Activated T-helper 17 cell treated with anti-CD3 and anti-CD28 coated beads, Interleukin-2, amount 50 U/mL, for 72 hours (primary cell): ENCODE measurements around the gene RNF146. TPM values are rescaled to one million over a fixed set of nuclear protein-coding genes. Genes with fewer than 3 reads are reported as not detected.
A peak's percentile ranks its signal among the peaks of the same experiment; 100 is the strongest.
"Not testable (repeated sequence)": the region's sequence is repeated elsewhere in the genome, so short reads cannot be mapped to it uniquely, and the experiment has no call there.

Experiments used
- ATAC-seq: fragments of 150-1000 bp; cut with Tn5 transposase; replicated peaks from 2 replicates; pipeline ENCODE4 v1.10.0; 2021; ENCODE audit warnings: mild to moderate bottlenecking, moderate library complexity
- H3K27ac Mint-ChIP-seq: one replicate; pipeline ENCODE4 v1.8.0; 2022; ENCODE audit warnings: mixed read lengths
- H3K27me3 Mint-ChIP-seq: one replicate; pipeline ENCODE4 v1.8.0; 2022; ENCODE audit warnings: mixed read lengths
- H3K36me3 Mint-ChIP-seq: one replicate; pipeline ENCODE4 v1.8.0; 2022; ENCODE audit warnings: low read depth, mild to moderate bottlenecking, mixed read lengths
- H3K4me1 Mint-ChIP-seq: one replicate; pipeline ENCODE4 v1.8.0; 2022; ENCODE audit warnings: mixed read lengths
- H3K4me3 Mint-ChIP-seq: one replicate; pipeline ENCODE4 v1.8.0; 2022; ENCODE audit warnings: mild to moderate bottlenecking, mixed read lengths
- H3K9me3 Mint-ChIP-seq: one replicate; pipeline ENCODE4 v1.8.0; 2022; ENCODE audit warnings: mixed read lengths
- total RNA-seq, 2 donors: library from RNA; stranded (reverse); gene quantifications; one replicate each; pipeline ENCODE4 v1.2.3, GENCODE V29; 2022

The RNF146 gene
- total RNA-seq, 2 donors from 2014 or later: 12.8 TPM

DNA sequence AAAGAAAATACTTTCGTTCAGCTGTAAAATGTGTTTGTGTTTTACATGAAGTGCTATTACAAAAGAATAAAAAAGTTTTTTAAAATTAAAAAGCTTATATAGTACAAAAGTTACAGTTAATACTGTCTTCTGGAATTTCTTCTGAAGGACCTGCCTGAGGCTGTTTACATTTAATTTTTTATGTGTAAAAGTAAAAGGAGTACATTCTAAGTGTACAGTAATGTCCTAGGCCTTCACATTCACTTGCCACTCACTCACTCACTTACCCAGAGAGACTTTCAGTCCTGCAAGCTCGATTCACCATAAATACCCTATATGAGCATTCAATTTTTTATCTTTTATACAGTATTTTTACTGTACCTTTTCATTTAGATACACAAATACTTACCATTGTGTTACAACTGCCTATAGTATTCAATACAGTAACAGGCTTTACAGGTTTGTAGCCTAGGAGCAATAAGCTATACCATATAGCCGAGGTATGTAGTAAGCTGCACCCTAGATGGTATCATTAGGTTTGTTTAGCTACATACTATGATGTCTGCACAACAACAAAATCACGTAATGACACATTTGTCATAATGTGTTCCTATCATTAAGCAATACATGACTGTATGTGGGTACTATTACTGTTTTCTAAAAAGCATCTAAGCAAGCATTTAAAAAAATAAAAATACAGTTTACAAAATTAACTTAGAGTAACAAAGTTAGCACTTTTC is 33.0 kb downstream of the RNF146 start:
- peaks cover 34% of the 10 kb centered on the region for H3K36me3 Mint-ChIP-seq
- H3K27ac Mint-ChIP-seq: no peak overlapping the region
- H3K4me3 Mint-ChIP-seq: no peak overlapping the region
- no peaks in the 10 kb centered on the region for H3K9me3 Mint-ChIP-seq
- H3K4me1 Mint-ChIP-seq: no peaks in the 10 kb centered on the region
- ATAC-seq: no peak
- no peaks in the 10 kb centered on the region for H3K27me3 Mint-ChIP-seq

DNA sequence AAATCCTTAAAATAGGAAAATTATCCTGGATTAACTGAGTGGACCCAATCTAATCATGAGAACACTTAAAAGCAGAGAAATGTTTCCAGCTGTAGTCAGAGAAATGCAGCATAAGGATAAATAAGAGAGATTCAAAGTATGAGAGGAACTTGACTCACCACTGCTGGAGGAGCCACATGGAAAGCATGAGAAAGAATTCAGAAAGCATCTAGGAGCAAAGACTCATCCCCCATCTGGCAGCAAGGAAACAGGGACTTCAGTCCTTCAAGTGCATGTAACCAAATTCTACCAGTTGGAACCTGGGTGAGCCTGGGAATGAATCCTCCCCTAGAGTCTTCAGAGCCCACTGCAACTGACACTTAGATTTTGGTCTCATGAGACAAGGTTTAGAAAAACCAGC is 33.7 kb downstream of the RNF146 start:
- Mint-ChIP-seq H3K27me3 (no peaks in the 10 kb centered on the region), H3K9me3 (no peaks in the 10 kb centered on the region), H3K27ac (no peak overlapping the region), H3K4me1 (peaks cover under 1% of the 10 kb centered on the region), H3K36me3 (peaks cover 27% of the 10 kb centered on the region), H3K4me3 (no peak overlapping the region)
- ATAC-seq: peak; percentile 35

GRCh38 chr6:127301199-127301700 is 34.6 kb downstream of the RNF146 start:
- H3K27ac Mint-ChIP-seq: no peak overlapping the region
- H3K27me3 Mint-ChIP-seq: no peaks in the 10 kb centered on the region
- no peaks in the 10 kb centered on the region for H3K9me3 Mint-ChIP-seq
- no peak for ATAC-seq
- peaks cover 27% of the 10 kb centered on the region for H3K36me3 Mint-ChIP-seq
- peaks cover 3% of the 10 kb centered on the region for H3K4me1 Mint-ChIP-seq
- H3K4me3 Mint-ChIP-seq: no peak overlapping the region

GRCh38 chr6:127302728-127303660 is 36.3 kb downstream of the RNF146 start:
- Mint-ChIP-seq H3K27ac (peak overlapping the region; percentile 33), H3K36me3 (peaks cover 29% of the 10 kb centered on the region), H3K4me1 (peaks cover 3% of the 10 kb centered on the region), H3K9me3 (no peaks in the 10 kb centered on the region), H3K27me3 (no peaks in the 10 kb centered on the region), H3K4me3 (no peak overlapping the region)
- no peak for ATAC-seq

DNA sequence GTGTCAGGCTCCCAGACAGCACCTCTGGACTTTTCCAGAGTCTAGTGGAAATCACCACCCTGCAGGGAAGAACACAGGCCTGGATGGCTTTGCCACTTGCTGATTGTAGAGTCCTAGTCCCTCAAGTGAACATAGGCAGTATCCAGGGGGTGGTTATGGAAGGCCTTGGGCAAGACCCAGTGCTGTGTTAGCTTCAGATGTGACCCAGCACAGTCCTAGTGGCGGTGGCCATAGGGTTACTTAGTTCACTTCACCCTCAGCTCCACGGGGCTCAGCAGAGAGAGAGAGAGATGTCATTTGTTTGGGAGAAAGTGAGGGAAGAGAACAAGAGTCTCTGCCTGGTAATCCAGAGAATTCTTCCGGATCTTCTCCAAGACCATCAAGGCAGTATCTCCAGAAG is 37.3 kb downstream of the RNF146 start:
- Mint-ChIP-seq H3K36me3 (peaks cover 38% of the 10 kb centered on the region), H3K27me3 (no peaks in the 10 kb centered on the region), H3K9me3 (no peaks in the 10 kb centered on the region), H3K4me3 (no peak overlapping the region), H3K27ac (peak overlapping the region; percentile 33), H3K4me1 (peaks cover 3% of the 10 kb centered on the region)
- no peak for ATAC-seq

DNA sequence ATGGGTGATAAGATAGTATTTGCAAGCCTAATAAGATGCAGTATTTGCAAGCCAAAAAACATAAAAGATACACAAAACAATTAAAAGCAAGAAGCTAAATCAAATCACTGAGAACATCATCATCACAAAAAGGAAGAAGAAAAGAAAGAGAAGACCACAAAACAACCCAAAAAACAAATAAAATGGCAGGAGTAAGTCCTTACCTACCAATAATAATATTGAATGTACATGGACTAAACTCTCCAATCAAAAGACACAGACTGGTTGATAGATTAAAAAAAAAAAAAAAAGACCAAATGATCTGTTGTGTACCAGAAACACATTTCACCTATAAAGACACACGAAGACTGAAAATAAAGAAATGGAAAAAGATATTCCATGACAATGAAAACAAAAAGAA is 39.1 kb downstream of the RNF146 start:
- Mint-ChIP-seq H3K27ac (no peak overlapping the region), H3K27me3 (no peaks in the 10 kb centered on the region), H3K36me3 (peaks cover 52% of the 10 kb centered on the region), H3K9me3 (peaks cover 4% of the 10 kb centered on the region), H3K4me3 (no peak overlapping the region), H3K4me1 (peaks cover 12% of the 10 kb centered on the region)
- no peak for ATAC-seq

- Mint-ChIP-seq H3K9me3 (no peaks in the 10 kb centered on the region), H3K36me3 (peaks cover 75% of the 10 kb centered on the region), H3K4me3 (no peak overlapping the region), H3K27me3 (no peaks in the 10 kb centered on the region), H3K4me1 (peaks cover 1% of the 10 kb centered on the region), H3K27ac (no peak overlapping the region)
- no peak for ATAC-seq
Measured at GRCh38 chr6:127317388-127318128, 50.9 kb downstream of the RNF146 start.

GRCh38 chr6:127319686-127320085 is 53.0 kb downstream of the RNF146 start:
- H3K36me3 Mint-ChIP-seq: peaks cover 75% of the 10 kb centered on the region
- no peaks in the 10 kb centered on the region for H3K9me3 Mint-ChIP-seq
- H3K4me3 Mint-ChIP-seq: no peak overlapping the region
- H3K27me3 Mint-ChIP-seq: no peaks in the 10 kb centered on the region
- ATAC-seq: no peak
- H3K27ac Mint-ChIP-seq: no peak overlapping the region
- no peaks in the 10 kb centered on the region for H3K4me1 Mint-ChIP-seq

GRCh38 chr6:127328043-127328609 is 61.5 kb downstream of the RNF146 start:
- no peak for ATAC-seq
- peaks cover 72% of the 10 kb centered on the region for H3K36me3 Mint-ChIP-seq
- no peaks in the 10 kb centered on the region for H3K4me1 Mint-ChIP-seq
- H3K4me3 Mint-ChIP-seq: no peak overlapping the region
- H3K27ac Mint-ChIP-seq: no peak overlapping the region
- H3K27me3 Mint-ChIP-seq: no peaks in the 10 kb centered on the region
- H3K9me3 Mint-ChIP-seq: no peaks in the 10 kb centered on the region

- Mint-ChIP-seq H3K36me3 (peaks cover 57% of the 10 kb centered on the region), H3K4me1 (peaks cover 11% of the 10 kb centered on the region)
- H3K27me3 Mint-ChIP-seq, H3K27ac Mint-ChIP-seq, ATAC-seq, H3K4me3 Mint-ChIP-seq, H3K9me3 Mint-ChIP-seq: not testable (repeated sequence)
Measured at GRCh38 chr6:127331256-127331655, 64.6 kb downstream of the RNF146 start.

DNA sequence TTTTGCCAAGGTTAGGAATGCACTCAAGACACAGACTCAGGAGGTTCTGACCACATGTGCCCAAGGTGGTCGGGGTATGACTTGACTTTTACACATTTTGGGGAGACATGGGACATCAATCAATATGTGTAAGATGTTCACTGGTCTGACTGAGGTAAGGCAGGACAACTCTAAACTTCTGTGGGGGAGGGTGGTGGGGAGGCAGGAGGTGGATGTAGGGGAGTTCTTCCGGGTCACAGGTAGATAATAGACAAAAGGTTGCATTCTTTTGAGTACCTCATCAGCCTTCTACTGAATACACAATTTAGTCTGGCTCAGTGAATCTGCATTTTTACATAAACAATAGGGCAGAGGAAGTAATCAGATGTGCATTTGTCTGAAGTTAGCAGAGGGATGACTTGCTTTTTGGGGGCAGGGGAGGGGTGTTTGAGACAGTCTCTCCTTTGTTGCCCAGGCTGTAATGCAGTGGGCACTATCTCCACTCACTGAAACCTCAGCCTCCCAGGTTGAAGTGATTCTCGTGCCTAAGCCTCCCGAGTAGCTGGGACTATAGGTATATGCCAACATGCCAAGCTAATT is 65.8 kb downstream of the RNF146 start:
- Mint-ChIP-seq H3K36me3 (peaks cover 48% of the 10 kb centered on the region), H3K27ac (peak overlapping the region; percentile 12), H3K9me3 (no peaks in the 10 kb centered on the region), H3K27me3 (no peaks in the 10 kb centered on the region), H3K4me1 (peaks cover 16% of the 10 kb centered on the region), H3K4me3 (no peak overlapping the region)
- ATAC-seq: no peak
